Subcutaneous adipose tissue (tissue), 4 donors: ENCODE results near the gene UFD1. TPM values are rescaled to one million over a fixed set of nuclear protein-coding genes. Genes with fewer than 3 reads are reported as not detected.

Experiments used
- total RNA-seq, 4 donors: library from RNA; depleted of rRNA; stranded (reverse); fragments of >200 nt; gene quantifications; one replicate each; pipeline ENCODE4 v1.1.0, GENCODE V29; 2016
- TF ChIP-seq, protein P1 (sequence below): fragments of 450-650 bp; IDR thresholded peaks from one replicate; pipeline ENCODE4 v1.5.1; 2016; ENCODE audit warnings: low read depth, mild to moderate bottlenecking, control low read depth, antibody characterized with exemption, moderate library complexity

UFD1 gene
- total RNA-seq, 4 donors from 2014 or later = 33.9 to 43.6 (median 35.4) TPM

DNA sequence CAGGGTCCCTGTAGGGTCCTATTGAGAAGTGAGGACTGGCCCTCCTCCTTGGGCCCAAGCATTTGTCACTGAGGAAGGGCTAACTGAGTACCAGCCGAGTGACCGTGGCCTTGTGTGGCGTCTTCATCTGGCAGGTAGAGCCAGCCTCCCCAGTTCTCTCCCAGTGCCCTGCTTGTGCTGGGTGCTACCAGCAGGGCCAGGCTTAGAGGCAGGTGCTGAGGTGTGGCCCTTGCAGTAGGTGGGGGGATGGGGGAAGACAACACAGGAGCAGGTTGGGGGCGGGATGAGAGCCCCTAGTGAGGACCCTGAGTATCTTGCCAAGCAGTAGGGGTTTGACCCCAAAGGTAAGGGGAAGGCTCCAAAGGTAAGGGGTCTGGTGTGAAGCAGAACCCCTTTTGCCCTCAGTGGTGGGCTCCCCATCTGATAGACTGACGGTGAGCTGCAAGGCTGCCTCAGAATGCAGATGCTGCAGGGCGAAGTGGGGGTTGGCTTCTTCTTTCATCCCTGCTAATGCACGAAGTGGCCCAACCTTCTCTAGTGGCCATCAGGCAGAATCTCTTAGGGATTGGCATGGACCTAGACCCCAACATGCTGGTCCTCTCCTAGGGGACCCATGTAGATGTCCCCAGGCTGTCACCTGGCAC is 20.4 kb upstream of the UFD1 start:
- TF ChIP-seq, protein P1, sequence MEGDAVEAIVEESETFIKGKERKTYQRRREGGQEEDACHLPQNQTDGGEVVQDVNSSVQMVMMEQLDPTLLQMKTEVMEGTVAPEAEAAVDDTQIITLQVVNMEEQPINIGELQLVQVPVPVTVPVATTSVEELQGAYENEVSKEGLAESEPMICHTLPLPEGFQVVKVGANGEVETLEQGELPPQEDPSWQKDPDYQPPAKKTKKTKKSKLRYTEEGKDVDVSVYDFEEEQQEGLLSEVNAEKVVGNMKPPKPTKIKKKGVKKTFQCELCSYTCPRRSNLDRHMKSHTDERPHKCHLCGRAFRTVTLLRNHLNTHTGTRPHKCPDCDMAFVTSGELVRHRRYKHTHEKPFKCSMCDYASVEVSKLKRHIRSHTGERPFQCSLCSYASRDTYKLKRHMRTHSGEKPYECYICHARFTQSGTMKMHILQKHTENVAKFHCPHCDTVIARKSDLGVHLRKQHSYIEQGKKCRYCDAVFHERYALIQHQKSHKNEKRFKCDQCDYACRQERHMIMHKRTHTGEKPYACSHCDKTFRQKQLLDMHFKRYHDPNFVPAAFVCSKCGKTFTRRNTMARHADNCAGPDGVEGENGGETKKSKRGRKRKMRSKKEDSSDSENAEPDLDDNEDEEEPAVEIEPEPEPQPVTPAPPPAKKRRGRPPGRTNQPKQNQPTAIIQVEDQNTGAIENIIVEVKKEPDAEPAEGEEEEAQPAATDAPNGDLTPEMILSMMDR = no peak

DNA sequence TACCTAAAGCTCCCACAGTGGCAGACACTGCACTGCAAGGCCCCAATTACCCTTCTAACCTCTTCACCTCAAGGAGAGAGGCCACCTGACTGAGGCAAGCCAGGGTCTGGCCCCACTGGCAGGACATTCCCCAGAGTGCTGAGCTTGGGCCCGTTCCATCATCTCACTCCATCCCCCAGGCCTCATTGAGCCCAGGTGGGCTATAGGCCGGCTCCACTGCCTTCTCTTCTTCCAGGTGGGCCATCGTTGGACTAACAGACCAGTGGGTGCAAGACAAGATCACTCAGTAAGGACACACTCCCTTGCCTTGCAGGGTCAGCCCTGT is 19.8 kb upstream of the UFD1 start:
- TF ChIP-seq, protein P1 = no peak

DNA sequence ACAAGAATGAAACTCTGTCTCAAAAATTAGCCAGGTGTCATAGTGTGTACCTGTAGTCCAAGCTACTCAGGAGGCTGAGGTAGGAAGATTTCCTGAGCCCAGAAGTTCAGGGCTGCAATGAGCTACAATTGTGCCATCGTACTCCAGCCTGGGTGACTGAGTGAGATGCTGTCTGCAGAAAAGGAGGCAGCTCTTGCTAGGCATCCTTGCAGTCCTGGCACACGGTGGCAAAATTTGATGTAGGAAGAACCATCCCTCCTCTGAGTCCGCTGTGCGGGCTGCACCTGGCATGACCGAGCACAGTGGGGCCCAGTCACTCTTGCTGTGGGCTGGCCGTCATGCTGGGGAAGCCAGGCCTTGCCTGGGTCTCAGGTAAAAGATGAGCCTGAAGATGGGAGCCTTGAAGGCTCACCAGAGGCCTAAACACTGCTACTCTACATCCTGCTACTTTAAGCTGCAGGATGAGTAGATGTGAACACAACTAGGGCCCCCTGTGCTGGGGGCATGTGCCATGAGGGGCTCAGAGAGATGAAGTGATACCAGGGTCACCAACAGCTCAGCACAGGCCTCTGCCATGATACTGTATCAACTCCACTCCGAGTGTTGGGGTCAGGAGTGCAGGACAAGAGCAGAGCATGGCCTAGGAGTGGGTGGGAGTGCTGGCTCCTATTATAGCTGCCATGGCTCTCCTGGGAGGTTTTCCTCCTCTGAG is 19.3 kb upstream of the UFD1 start:
- TF ChIP-seq, protein P1 = no peak

DNA sequence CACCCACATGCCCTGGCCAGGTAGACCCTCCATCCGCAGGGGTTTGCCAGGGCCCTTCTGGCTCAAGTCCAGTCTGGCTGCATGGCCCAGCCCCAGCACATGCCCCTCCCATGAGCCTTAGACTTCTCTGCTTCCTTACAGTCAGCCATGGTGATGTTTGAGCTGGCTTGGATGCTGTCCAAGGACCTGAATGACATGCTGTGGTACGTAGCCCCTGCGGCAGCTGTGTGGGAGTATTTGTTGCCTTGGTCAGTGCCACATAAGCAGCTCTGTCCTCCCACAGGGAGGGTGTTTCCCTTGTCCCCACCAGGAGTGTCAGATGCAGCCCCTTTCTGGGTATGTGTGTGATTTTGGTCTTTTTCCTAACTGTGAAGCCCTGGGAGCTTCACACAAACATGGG is 18.3 kb upstream of the UFD1 start:
- TF ChIP-seq, protein P1 = no peak

DNA sequence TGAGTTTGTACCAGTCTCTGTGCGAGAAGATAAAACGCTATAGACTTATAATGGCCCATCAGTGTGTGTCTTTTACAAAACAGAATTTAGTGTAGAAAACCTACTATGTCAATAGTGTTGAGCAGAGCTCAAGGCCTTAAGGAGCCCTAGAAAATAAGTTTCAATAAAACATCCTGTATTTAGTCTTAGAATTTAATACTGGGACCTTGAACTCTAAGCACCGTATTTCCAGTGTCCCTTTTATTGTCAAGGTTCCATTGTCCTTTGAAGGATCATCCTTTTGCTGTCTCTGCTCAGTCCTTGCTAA is 17.3 kb upstream of the UFD1 start:
- TF ChIP-seq, protein P1 = no peak

DNA sequence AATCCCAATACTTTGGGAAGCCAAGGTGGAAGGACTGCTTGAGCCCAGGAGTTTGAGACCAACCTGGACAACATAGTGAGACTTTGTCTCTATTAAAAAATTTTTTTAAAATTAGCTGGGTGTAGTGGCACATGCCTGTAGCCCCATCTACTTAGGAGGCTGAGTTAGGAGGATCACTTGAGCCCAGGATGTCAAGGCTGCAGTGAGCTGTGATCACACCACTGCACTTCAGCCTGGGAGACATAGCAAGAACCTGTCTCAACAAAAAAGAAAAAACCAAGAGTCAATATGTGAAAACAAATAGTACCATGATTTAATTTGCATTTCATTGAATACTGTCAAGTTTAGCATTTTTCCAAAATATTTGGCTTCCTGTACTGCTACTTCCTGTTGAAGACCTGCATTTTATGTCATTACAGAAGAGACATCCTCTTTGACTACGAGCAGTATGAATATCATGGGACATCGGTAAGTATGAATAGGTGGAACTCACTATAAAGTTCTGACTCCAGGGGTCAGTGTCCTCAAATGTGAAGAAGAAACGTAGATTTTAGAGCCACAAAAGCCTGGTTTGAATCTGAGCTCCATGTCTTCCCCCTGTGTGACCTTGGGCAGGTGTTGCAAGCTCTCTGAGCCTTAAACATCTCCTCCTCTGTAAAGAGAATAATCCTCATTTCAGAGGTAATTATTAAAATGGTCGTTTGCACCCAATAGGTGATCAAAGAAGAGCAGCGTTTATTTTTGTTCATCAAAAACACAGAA is 16.8 kb upstream of the UFD1 start:
- TF ChIP-seq, protein P1 = no peak

DNA sequence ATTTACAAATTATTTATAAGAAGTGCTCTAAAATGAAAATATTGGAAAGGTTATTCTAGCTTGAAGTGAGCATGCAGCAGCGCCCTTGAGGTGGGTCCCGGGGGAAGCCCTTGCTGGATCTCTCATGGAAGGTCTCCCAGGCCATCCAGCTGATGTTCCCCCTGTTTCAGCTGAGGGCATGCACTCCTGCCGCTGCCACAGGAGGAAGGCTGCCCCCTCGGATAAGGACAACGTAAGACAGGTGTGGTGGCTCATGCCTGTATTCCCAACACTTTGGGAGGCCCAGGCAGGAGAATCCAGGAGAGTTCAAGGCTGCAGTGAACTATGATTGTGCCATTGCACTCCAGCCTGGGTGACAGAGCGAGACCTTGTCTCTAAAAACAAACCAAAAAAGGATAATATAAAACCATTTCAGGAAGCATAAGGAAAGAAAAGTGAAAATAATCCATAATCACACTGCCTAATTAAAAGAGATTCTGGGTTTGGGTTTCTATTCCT is 15.7 kb upstream of the UFD1 start:
- TF ChIP-seq, protein P1 = no peak
